HG03520 (cell line): ENCODE results near the gene MINDY4.
A peak's percentile ranks its signal among the peaks of the same experiment; 100 is the strongest.

ENCODE experiments used
- ATAC-seq: cut with Tn5 transposase; IDR thresholded peaks from one replicate; pipeline ENCODE4 v1.9.1; 2021; ENCODE audit warnings: mild to moderate bottlenecking, moderate library complexity; ENCODE audit not compliant: unreplicated experiment

Gene MINDY4

DNA sequence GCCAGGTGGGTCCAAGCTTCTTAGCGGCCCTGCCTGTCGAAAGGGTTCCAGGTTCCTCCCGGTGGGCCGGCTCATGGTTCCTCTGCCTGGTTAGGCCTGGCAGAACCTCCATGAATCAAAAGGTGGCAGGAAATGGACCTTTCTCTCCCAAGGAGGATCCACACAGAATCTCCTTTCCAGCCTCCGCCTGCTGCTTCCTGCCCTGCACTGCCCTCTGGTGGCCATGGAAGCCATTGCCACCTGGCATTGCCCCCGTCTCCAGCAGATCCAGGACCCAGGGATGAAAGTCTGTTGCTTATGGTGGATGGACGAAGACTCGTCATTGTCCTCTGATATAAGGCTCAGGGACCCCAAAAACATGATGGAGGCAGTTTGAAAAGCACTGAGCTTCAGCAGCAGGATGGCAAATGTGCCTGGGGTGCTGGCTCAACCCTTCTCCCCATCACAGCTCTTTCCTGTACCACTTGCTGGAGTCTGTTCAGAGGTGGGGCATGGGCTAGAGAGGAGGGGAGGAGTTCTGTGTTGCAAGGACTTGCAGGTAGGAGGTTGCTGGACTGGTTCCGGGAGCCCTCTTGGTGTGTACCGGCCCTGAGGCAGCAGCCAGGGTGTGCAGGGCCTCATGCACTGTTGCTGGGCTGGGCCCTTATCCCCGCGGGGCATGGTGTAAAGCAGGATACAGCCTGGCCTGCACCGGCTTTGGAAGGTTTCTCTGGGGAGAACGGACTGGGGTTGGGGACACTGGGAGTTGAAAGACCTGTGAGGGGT is 30.6 kb upstream of the MINDY4 start:
- ATAC-seq = peak; percentile 61

- ATAC-seq = no peak
Observed at GRCh38 chr7:30741289-30741688, 29.9 kb upstream of the MINDY4 start.

- ATAC-seq = no peak
Observed at GRCh38 chr7:30743371-30744074, 27.7 kb upstream of the MINDY4 start.

- ATAC-seq = no peak
Observed at GRCh38 chr7:30744075-30744417, 27.2 kb upstream of the MINDY4 start.

DNA sequence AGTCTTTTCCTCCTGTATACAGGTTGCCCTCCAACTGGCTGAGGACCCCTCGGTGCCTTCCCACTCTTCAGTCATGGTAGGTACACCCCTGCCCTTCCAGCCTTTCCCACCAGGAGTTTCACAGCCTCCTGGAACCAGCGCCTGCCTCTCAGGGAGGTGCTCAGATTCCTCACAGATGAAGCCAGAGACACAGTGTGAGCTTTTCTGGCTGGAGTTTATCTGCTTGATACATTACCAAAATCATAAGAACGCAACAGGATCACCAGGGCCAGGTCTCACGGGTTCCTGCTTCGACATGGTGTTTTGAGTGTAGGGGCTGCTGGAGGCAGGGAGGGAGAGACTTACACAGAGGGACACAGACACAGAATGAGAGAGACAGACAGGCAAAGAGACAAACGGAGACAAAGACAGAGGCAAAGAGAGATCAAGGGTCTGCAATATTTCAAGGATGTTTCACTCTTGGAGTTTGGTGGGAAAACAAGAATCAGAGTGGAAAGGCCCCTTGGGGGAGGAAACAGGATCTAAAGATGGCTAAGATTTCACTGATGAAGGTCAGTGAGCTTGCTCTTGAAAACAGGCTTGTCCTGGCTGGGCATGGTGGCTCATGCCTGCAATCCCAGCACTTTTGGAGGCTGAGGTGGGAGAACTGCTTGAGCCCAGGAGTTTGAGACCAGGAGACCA is 25.8 kb upstream of the MINDY4 start:
- ATAC-seq = no peak

DNA sequence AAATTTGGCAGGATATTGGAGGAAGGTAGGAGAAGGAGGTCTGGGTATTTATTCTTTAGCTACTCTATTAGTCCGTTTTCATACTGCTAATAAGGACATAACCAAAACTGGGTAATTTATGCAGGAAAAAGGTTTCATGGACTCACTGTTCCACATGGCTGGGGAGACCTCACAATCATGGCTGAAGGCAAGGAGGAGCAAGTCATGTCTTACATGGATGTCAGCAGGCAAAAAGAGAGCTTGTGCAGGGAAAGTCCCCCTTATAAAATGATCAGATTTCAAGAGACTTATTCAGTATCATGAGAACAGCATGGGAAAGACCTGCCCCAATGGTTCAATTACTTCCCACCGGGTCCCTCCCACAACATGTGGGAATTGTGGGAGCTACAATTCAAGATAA is 21.2 kb upstream of the MINDY4 start:
- no peak for ATAC-seq

DNA sequence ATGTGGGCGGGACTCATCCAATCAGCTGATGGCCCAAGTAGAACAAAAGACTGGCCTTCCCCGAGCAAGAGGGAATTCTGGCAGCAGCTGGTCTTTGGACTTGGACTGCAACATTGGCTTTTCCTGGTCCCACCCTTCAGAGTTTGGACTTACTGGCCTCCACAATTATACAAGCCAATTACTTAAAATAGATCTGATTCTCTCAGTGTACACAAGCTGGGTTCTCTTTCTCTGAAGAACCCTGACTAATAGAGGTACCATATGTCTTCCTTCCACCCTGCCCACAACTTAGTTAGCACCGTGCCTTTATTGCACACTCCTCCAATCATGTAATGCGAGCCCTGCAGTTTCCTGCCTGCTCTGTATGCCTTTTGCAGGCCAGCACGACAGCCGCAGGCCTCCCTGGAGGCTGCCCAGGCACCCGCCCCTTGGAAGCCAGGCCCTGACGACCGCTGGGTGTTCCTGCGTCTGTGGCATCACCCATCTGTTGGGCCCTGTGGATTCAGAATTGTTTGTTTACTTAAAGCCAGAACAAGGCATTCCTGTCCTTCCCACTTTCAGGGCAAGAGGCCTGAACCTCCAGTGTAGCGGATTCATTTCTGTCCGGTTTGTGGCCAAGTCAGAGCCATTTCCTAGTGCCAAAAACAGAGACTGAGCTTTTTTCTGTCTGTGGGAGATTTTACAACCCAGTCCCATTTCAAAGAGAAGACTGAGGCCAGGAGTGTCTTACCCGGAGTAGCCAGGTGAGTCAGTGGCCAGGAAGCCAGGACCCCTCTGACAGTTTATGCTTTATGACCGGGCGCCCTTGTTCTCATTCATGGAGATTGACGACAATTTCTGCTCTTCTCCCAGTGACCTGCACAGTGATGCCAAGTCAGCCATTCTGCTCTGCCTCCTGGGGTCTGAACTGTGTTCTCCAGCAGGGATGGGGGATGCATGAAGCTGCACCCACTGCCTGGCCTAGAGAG is 20.2 kb upstream of the MINDY4 start:
- ATAC-seq = no peak

- ATAC-seq = no peak
Observed at GRCh38 chr7:30751696-30752273, 19.4 kb upstream of the MINDY4 start, which contains the start of gene INMT. Gene INMT, plus strand, starts transcription at chr7:30752135. Its CDS starts 16 bp downstream, at chr7:30752151.

GRCh38 chr7:30752484-30752883 is 18.7 kb upstream of the MINDY4 start:
- no peak for ATAC-seq

- ATAC-seq = no peak
Observed at GRCh38 chr7:30752979-30753378, 18.2 kb upstream of the MINDY4 start.

GRCh38 chr7:30754315-30754877 is 16.8 kb upstream of the MINDY4 start:
- ATAC-seq = no peak

GRCh38 chr7:30755384-30756154 is 15.6 kb upstream of the MINDY4 start:
- no peak for ATAC-seq

GRCh38 chr7:30757342-30757692 is 13.9 kb upstream of the MINDY4 start:
- no peak for ATAC-seq

DNA sequence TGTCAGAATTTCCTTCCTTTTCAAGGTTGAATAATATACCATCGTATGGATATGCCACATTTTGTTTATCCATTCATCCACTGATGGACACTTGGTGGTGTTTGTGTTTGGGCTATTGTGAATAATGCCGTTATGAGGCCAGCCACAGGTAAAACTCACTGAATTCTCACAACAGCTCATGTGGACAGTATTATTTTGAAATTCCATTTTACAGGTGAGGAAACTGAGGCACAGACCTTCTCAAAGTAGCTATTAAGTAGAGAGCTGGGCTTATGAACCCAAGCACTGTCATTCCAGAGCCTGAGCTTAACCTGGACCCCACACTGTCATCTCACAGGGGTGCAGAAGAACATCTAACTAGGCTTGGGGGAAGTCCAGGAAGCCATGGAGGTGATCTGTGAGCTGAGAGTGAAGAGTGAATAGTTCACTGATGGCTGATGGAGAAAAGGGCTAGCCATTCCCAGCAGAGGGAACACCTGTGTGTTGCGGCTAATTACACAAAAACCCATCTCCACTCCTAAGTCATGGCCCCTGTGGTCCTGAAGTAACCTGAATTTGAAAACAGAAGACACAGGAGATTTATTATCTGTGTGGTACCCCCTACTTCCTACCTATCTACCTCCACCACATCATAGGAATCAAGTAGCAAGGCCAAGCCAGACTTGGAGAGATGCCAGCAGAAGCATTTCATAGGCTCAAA is 10.6 kb upstream of the MINDY4 start:
- ATAC-seq = no peak

- no peak for ATAC-seq
Observed at GRCh38 chr7:30761214-30762156, 9.7 kb upstream of the MINDY4 start.

GRCh38 chr7:30764030-30764975 is 6.9 kb upstream of the MINDY4 start:
- ATAC-seq = peak; percentile 97

- ATAC-seq = no peak
Observed at GRCh38 chr7:30765408-30765807, 5.8 kb upstream of the MINDY4 start.
